ENCODE data around the gene EBLN2. TPM values are rescaled to one million over a fixed set of nuclear protein-coding genes. Genes with fewer than 3 reads are reported as not detected.

Gene EBLN2
- total RNA-seq: 1 to 10 TPM; 6.3 to 6.9 TPM

DNA sequence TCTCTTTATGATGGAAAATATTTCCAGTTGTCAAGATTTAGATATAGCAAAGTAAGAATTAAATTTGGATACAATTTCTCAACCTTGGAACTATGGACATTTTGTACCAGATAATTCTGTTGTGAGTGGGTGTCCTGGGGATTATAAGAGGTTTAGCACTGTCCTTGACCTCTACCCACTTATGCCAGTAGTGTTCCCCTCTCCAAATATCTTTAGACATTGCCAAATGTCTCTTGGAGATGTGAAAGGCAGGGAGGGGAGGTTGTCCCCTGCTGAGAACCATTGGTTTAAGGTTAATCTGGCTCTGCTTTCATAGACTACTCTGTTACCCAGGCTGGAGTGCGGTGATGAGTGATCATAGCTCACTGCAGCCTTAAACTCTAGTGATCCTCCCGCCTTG is at the start of gene EBLN2:
TSS of gene EBLN2 (plus strand) at position 244 of the 400 bp plus-strand sequence. CDS start 423 bp downstream, outside the sequence.
- POLR2A ChIA-PET: no interaction called here
- H3K4me1 Mint-ChIP-seq: peaks cover 10% of the 10 kb centered on the region
- H3K4me3 Mint-ChIP-seq: no peak within 1 kb of the TSS
- CTCF ChIA-PET: no interaction called here
- H3K27me3 Mint-ChIP-seq: no peaks in the 10 kb centered on the region
- H3K27ac Mint-ChIP-seq: no peak within 1 kb of the TSS
- no peak for DNase-seq
- H3K36me3 Mint-ChIP-seq (ENCODE audit: low read depth): peaks cover 35% of the 10 kb centered on the region
- no peaks in the 10 kb centered on the region for H3K9me3 Mint-ChIP-seq

DNA sequence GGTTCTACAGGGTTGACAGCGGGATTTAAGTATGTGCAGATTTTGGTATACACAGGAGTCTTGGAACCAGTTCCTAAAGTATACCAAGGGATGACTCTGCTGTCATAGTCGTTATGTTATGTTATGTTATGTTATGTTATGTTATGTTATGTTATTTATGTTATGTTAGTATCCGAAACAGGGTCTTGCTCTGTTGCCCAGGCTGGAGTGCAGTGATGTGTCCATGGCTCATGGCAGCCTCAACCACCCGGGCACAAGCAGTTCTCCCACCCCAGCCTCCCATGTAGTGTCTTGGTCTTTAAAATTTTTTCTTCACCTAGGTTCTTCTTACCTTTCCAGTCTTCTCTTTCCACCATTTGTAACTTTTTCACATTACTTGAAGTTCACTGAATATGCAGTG is 43.2 kb upstream of the EBLN2 start:
- Mint-ChIP-seq H3K4me3 (no peak overlapping the region), H3K9me3 (no peaks in the 10 kb centered on the region), H3K27me3 (no peaks in the 10 kb centered on the region), H3K27ac (no peak overlapping the region), H3K4me1 (peaks cover 27% of the 10 kb centered on the region), H3K36me3 (ENCODE audit: low read depth) (peaks cover 22% of the 10 kb centered on the region)
- POLR2A ChIA-PET: no interaction called here
- CTCF ChIA-PET: no interaction called here
- DNase-seq: no peak

DNA sequence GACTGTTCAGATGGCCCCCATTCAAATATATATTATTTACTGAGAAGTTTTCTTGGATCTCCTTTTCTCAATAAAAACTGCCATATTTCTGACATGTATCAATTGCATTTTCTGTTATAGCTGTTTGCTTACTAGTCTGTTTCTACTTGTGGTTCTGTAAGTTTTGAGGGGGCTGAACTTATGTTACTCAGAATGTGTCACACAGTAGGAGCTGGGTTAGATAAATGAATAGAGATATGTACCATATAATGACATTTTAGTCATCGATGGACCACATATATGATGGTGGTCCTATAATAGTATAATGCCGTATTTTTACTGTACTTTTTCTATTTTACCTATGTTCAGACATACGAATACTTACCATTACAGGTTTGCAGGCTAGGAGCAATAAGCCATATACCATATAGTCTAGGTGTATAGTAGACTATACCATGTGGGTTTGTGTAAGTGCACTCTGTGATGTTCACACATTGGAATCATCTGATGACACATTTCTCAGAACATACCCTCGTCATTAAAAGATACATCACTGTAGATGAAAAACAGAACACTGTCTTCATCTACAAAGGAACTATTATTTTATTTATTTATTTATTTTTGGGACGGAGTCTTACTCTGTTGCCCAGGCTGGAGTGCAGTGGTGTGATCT is 42.5 kb upstream of the EBLN2 start:
- Mint-ChIP-seq H3K4me1 (peaks cover 26% of the 10 kb centered on the region), H3K27ac (no peak overlapping the region), H3K36me3 (ENCODE audit: low read depth) (peaks cover 21% of the 10 kb centered on the region), H3K27me3 (no peaks in the 10 kb centered on the region), H3K9me3 (no peaks in the 10 kb centered on the region), H3K4me3 (no peak overlapping the region)
- no peak for DNase-seq
- ChIA-PET POLR2A (no interaction called here), CTCF (no interaction called here)

DNA sequence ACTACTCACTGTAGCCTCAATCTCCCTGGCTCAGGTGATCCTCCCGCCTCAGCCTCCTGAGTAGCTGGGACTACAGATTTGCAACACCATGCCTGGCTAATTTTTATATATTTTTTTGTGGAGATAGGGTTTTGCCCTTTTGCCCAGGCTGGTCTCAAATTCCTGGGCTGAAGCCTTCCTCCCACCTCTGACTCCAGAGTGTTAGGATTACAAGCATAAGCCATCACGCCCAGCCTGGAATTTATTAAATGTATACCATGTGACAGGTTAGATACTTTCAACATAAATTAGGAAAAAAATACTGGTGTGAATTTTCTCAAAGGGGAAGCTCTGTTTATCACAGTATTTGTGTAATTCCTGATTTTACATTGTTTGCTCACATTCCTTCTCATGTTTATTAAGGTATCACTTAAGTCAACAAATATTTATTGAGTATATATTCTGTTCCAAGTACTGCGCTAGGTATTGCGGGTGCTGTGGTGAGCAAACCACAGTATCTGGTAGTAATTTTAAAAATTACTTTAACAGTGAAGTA is 40.1 kb upstream of the EBLN2 start:
- Mint-ChIP-seq H3K9me3 (no peaks in the 10 kb centered on the region), H3K4me1 (peaks cover 35% of the 10 kb centered on the region), H3K4me3 (no peak overlapping the region), H3K27ac (no peak overlapping the region), H3K36me3 (ENCODE audit: low read depth) (peaks cover 12% of the 10 kb centered on the region), H3K27me3 (no peaks in the 10 kb centered on the region)
- ChIA-PET CTCF (interaction anchor here (0.6 to 1.9 kb wide), 4 partner anchors 13 to 1987 kb away, joined by 3 to 6 read pairs (median 3); no protein-coding TSS in a partner anchor), POLR2A (no interaction called here)
- DNase-seq: no peak

DNA sequence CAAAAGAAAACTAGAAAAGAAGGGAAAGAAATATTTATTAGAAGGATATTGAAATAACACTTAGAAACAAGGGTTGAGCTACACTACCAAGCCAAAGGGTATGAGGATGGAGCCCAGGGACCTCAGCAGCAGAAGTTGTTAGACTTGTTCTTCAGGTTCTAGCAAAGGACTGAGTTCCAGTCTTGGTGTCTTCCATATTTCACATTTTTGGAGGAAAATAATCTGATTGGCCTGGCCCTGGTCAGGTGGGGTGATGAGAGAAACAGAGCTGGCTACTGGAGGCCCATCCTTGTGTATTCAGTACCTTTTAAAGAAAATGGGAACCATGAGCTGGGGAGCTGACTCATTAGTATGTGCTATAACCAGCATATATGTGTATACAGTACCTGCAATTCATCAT is 36.6 kb upstream of the EBLN2 start:
- ChIA-PET CTCF (interaction anchor here (1.5 to 2.0 kb wide), 3 partner anchors 8 to 15 kb away, joined by 5 to 14 read pairs (median 7); no protein-coding TSS in a partner anchor), POLR2A (no interaction called here)
- H3K4me1 Mint-ChIP-seq: peaks cover 43% of the 10 kb centered on the region
- DNase-seq: no peak
- H3K27ac Mint-ChIP-seq: no peak overlapping the region
- H3K4me3 Mint-ChIP-seq: no peak overlapping the region
- peaks cover 24% of the 10 kb centered on the region for H3K36me3 Mint-ChIP-seq (ENCODE audit: low read depth)
- no peaks in the 10 kb centered on the region for H3K9me3 Mint-ChIP-seq
- H3K27me3 Mint-ChIP-seq: no peaks in the 10 kb centered on the region

DNA sequence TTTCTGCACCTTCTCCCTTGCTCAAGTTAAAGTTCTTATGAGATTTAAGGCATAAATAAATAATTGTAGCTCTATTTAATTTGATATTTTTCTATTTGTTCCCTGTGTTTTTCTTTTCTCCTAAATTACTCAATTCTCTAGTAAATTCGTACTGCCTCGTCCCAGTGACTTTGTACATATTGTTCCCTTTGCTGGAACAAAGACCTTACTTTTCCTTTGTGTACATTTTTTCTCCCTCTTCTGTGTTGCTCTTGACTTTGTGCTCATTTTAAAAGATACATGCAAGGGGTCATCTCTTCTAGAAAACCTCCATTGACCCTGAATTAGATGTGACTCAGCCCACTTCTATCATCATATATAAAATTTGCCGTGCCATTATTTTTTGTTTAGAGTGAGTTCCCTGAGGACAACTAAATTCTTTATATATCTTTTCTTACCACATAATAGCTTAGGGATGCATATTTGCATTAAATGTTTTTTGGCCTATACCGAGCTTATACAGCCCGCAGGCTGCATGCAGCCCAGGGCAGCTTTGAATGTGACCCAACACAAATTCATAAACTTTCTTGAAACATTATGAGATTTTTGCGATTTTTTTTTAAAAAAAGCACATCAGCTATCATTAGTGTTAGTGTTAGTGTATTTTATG is 35.2 kb upstream of the EBLN2 start:
- Mint-ChIP-seq H3K4me3 (no peak overlapping the region), H3K9me3 (no peaks in the 10 kb centered on the region), H3K36me3 (ENCODE audit: low read depth) (peaks cover 27% of the 10 kb centered on the region), H3K27ac (no peak overlapping the region), H3K4me1 (peaks cover 40% of the 10 kb centered on the region), H3K27me3 (no peaks in the 10 kb centered on the region)
- CTCF ChIA-PET: interaction anchor here (1.5 to 2.0 kb wide), 3 partner anchors 8 to 16 kb away, joined by 5 to 14 read pairs (median 7); no protein-coding TSS in a partner anchor
- no peak for DNase-seq
- POLR2A ChIA-PET: no interaction called here

DNA sequence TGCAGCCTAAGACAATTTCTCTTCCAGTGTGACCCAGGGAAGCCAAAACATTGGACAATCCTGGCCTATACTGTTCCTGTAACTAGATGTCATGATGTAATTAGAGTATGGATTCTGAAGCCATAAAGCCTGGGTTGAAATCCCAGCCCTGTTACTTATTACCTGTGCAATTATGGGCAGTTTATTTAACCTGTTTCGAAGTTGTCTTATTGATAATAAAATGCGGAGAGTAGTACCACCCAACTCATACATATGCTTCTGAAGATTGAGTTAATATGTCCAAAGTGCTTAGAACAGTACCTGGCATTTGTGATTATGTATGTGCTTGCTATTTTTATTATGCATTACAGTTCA is 34.7 kb upstream of the EBLN2 start:
- DNase-seq: no peak
- Mint-ChIP-seq H3K9me3 (no peaks in the 10 kb centered on the region), H3K27me3 (no peaks in the 10 kb centered on the region), H3K27ac (no peak overlapping the region), H3K4me3 (no peak overlapping the region), H3K36me3 (ENCODE audit: low read depth) (peaks cover 27% of the 10 kb centered on the region), H3K4me1 (peaks cover 40% of the 10 kb centered on the region)
- POLR2A ChIA-PET: interaction anchor here (0.7 kb wide), 1 partner anchor 1346 kb away, joined by 3 read pairs; no protein-coding TSS in a partner anchor
- CTCF ChIA-PET: interaction anchor here (0.6 kb wide), 1 partner anchor 12 kb away, joined by 3 read pairs; no protein-coding TSS in a partner anchor

DNA sequence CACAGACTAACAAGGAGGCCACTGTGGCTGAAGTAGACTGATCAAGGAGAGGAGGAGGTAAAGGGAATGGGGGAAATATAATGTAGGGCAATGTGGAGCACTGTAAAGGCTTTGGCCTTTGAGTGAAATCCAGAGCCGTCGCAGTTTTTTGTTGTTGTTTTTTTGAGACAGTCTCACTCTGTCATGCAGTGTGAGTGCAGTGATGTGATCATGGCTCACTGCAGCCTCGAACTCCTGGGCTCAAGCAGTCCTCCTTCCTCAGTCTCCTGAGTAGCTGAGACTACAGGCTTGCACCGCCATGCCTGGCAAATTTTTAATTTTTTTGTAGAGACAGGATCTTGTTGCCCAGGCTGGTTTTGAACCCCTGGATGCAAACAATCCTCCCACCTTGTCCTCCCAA is 32.7 kb upstream of the EBLN2 start:
- Mint-ChIP-seq H3K4me1 (peaks cover 45% of the 10 kb centered on the region), H3K9me3 (no peaks in the 10 kb centered on the region), H3K36me3 (ENCODE audit: low read depth) (peaks cover 35% of the 10 kb centered on the region), H3K27me3 (no peaks in the 10 kb centered on the region), H3K27ac (peak overlapping the region; percentile 48), H3K4me3 (no peak overlapping the region)
- ChIA-PET CTCF (interaction anchor here (0.6 kb wide), 1 partner anchor 85 kb away, joined by 5 read pairs; no protein-coding TSS in a partner anchor), POLR2A (interaction anchor here (0.8 kb wide), 1 partner anchor 28 kb away, joined by 3 read pairs; no protein-coding TSS in a partner anchor)
- no peak for DNase-seq

DNA sequence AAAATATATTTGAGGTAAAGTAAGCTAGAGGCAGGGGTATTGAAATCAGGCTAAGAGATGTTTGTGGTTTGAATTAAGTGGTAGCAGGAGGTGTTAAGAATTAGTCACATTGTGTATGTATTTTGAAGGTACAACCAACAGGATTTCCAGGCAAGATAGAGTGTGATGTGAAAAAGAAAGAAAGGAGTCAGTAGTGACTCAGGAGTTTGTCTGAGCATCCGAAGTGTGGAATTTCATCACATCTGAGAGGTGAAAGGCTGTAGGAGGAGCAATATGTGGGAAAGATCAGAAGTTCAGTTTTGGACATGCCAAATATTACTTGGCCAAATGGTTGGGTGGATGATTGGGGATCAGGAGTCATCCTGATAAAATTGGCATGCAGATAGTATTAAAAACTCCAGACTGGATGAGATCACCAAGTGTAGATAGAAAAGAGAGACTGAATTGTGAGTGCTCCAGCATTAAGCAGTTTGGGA is 32.1 kb upstream of the EBLN2 start:
- CTCF ChIA-PET: no interaction called here
- Mint-ChIP-seq H3K4me3 (no peak overlapping the region), H3K27me3 (no peaks in the 10 kb centered on the region), H3K27ac (no peak overlapping the region), H3K9me3 (no peaks in the 10 kb centered on the region), H3K4me1 (peaks cover 48% of the 10 kb centered on the region), H3K36me3 (ENCODE audit: low read depth) (peaks cover 35% of the 10 kb centered on the region)
- DNase-seq: no peak
- POLR2A ChIA-PET: interaction anchor here (0.8 kb wide), 1 partner anchor 29 kb away, joined by 3 read pairs; no protein-coding TSS in a partner anchor

DNA sequence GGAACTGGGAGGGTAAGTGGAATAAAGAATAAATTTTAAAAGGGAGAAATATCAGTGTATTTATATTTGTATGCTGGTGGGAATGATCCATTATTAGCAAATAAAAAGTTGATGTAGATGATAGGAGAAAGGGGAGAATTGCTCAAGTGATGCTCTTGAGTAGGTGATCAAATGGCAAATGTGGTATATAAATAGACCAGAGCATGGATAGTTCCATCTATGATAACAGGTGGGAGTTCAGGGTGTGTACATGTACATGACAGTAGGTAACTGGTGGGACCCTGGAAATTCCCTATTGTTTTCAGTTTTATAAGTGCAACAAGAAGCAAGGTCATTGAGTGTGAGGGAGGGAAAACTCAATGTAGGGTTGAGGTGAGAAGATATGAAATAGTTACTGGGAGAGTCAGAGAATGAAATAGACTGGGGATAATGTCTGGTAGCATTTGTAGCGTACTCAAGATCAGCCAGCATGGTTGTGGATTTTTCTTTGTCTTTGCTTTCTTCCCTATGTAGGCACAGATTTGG is 31.3 kb upstream of the EBLN2 start:
- Mint-ChIP-seq H3K36me3 (ENCODE audit: low read depth) (peaks cover 39% of the 10 kb centered on the region), H3K9me3 (no peaks in the 10 kb centered on the region), H3K4me3 (no peak overlapping the region), H3K27me3 (no peaks in the 10 kb centered on the region), H3K4me1 (peaks cover 52% of the 10 kb centered on the region), H3K27ac (no peak overlapping the region)
- CTCF ChIA-PET: no interaction called here
- POLR2A ChIA-PET: no interaction called here
- no peak for DNase-seq

DNA sequence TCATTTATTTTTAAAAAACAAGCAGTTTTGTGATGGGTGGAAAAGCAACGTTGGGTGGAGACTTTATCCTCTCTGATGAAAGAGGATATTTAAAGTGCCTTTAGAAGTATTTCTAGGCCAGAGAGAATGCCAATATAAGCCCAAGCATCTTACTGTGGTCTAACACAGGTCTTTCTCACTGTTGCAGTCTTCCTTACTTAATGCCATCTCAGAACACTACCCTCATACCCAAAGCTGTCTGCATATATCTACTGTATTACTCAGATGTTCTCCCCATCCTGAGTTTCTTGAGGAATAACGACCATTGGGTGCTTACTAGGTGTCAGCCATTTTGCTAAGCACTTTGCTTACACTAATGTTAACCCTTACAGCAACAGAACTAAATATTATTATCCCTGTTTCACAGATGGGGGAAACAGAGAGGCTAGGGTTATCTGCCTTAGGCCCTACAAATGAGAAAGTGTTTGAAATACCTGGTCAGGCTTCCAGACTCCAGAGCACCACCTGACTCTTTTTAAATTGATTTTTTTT is 29.8 kb upstream of the EBLN2 start:
- H3K27me3 Mint-ChIP-seq: no peaks in the 10 kb centered on the region
- no peak for DNase-seq
- ChIA-PET POLR2A (no interaction called here), CTCF (interaction anchor here (0.6 to 1.0 kb wide), 2 partner anchors 18 to 41 kb away, joined by 3 to 4 read pairs; no protein-coding TSS in a partner anchor)
- peaks cover 51% of the 10 kb centered on the region for H3K4me1 Mint-ChIP-seq
- peaks cover 38% of the 10 kb centered on the region for H3K36me3 Mint-ChIP-seq (ENCODE audit: low read depth)
- no peaks in the 10 kb centered on the region for H3K9me3 Mint-ChIP-seq
- H3K27ac Mint-ChIP-seq: no peak overlapping the region
- H3K4me3 Mint-ChIP-seq: no peak overlapping the region

DNA sequence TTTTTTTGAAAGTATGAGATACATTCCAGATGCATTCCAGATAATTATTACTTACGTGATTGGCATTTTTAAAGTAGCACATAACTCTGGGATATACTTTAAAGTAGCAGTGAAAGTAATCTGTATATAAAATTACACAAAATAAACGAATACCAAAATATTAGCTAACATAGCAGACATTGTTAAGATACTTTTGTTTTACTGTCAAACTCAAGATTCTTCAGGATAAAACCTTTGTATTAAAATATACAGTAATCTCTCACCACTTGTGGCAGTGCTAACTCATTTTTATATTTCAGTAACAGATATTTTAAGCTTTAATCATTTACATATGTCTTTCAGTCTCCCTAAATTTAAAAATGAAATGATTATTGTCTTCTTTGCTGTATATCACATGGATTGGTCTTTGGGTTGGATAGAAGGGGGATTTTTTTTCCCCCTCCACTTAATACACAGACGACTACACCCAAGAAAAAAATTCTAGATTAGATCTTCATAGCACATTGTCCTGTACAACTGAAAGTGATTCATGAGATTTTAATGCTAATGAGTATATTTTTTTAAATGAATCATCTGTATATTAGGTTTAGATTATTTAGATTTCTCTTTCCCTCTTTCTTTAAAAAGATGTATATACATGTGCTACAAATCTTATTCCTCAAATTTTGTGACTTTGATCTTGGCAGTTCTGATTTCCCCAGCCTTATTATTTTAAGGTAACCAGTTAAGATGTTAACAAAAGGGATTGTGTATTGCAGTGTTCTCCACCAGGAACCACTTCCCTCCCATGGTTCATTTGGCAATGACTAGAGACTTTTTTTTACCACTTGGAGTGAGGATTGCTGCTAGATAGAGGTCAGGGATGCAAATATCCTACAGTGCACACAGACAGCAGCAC is 24.5 kb upstream of the EBLN2 start:
- Mint-ChIP-seq H3K4me1 (peaks cover 47% of the 10 kb centered on the region), H3K27ac (no peak overlapping the region), H3K4me3 (no peak overlapping the region), H3K9me3 (no peaks in the 10 kb centered on the region), H3K27me3 (no peaks in the 10 kb centered on the region), H3K36me3 (ENCODE audit: low read depth) (peaks cover 24% of the 10 kb centered on the region)
- ChIA-PET CTCF (no interaction called here), POLR2A (no interaction called here)
- no peak for DNase-seq
